H1 (cell line): ENCODE data around the gene AMN. TPM values are rescaled to one million over a fixed set of nuclear protein-coding genes. Genes with fewer than 3 reads are reported as not detected.

Experiments used
- BACH1 ChIP-seq: IDR thresholded peaks from 2 replicates; pipeline ENCODE4 v1.6.1; 2012; ENCODE audit warnings: low read length, improper control_type of control experiment
- BCL11A ChIP-seq, 2 experiments: IDR thresholded peaks; one replicate each; pipeline ENCODE4 v1.6.1; 2011; ENCODE audit warnings: low read depth in 2 of 2, low read length in 2 of 2, mild to moderate bottlenecking in 2 of 2
- CEBPB ChIP-seq: IDR thresholded peaks from 2 replicates; pipeline ENCODE4 v1.6.1; 2012; ENCODE audit warnings: low read depth, low read length
- CHD1 ChIP-seq: IDR thresholded peaks from 2 replicates; pipeline ENCODE4 v1.6.1; 2012; ENCODE audit warnings: low read depth, low read length, improper control_type of control experiment
- CHD2 ChIP-seq: IDR thresholded peaks from 2 replicates; pipeline ENCODE4 v1.6.1; 2012; ENCODE audit warnings: low read length, improper control_type of control experiment
- EP300 ChIP-seq, 2 experiments: IDR thresholded peaks; 1 replicate in 1 of 2; 2 replicates in 1 of 2; pipeline ENCODE4 v1.6.1; 2011 to 2012; ENCODE audit warnings: low read depth in 2 of 2, low read length in 2 of 2, mild to moderate bottlenecking in 2 of 2, borderline replicate concordance in 1 of 2, inconsistent platforms in 1 of 2, moderate library complexity in 1 of 2
- EZH2 ChIP-seq: fragments of 200-600 bp; sonication (generic); IDR thresholded peaks from 2 replicates; pipeline ENCODE4 v1.7.1; 2012; ENCODE audit warnings: low read depth, mild to moderate bottlenecking, moderate library complexity, low read length, inconsistent platforms; ENCODE audit not compliant: severe bottlenecking
- FOSL1 ChIP-seq: IDR thresholded peaks from 2 replicates; pipeline ENCODE4 v1.6.1; 2011; ENCODE audit warnings: mild to moderate bottlenecking, low read depth, low read length, moderate library complexity; ENCODE audit not compliant: insufficient read depth
- HDAC2 ChIP-seq, 2 experiments: fragments of 300-600 bp in 1 of 2; sonication (generic) in 1 of 2; IDR thresholded peaks; 2 replicates each; pipeline ENCODE4 v1.6.1; 2011 to 2012; ENCODE audit warnings: low read depth in 2 of 2, low read length in 2 of 2, mild to moderate bottlenecking in 2 of 2, moderate library complexity in 2 of 2, borderline replicate concordance in 1 of 2, inconsistent platforms in 1 of 2
- HDAC6 ChIP-seq: IDR thresholded peaks from one replicate; pipeline ENCODE4 v1.7.1; 2012; ENCODE audit warnings: low read depth, mild to moderate bottlenecking, inconsistent platforms, low read length, moderate library complexity
- KDM4A ChIP-seq: IDR thresholded peaks from one replicate; pipeline ENCODE4 v1.7.1; 2012; ENCODE audit warnings: low read depth, mild to moderate bottlenecking, moderate library complexity, low read length, inconsistent platforms; ENCODE audit not compliant: severe bottlenecking
- POU5F1 ChIP-seq: IDR thresholded peaks from 2 replicates; pipeline ENCODE4 v1.6.1; 2011; ENCODE audit warnings: low read depth, mild to moderate bottlenecking, low read length, moderate library complexity
- RBBP5 ChIP-seq: IDR thresholded peaks from 2 replicates; pipeline ENCODE4 v1.7.1; 2012; ENCODE audit warnings: low read depth, mild to moderate bottlenecking, inconsistent platforms, low read length, moderate library complexity, borderline replicate concordance
- SIN3A ChIP-seq, 2 experiments: IDR thresholded peaks in 1 of 2; conservative IDR thresholded peaks in 1 of 2; 2 replicates each; pipeline ENCODE4 v1.6.1; 2011 to 2012; ENCODE audit warnings: low read length in 2 of 2, improper control_type of control experiment in 1 of 2, low read depth in 1 of 2, mild to moderate bottlenecking in 1 of 2
- SIX5 ChIP-seq: IDR thresholded peaks from 2 replicates; pipeline ENCODE4 v1.6.1; 2011; ENCODE audit warnings: mild to moderate bottlenecking, low read depth, low read length
- TBP ChIP-seq: IDR thresholded peaks from 2 replicates; pipeline ENCODE4 v1.6.1; 2011; ENCODE audit warnings: low read depth, low read length, improper control_type of control experiment
- TEAD4 ChIP-seq: IDR thresholded peaks from 2 replicates; pipeline ENCODE4 v1.6.1; 2012; ENCODE audit warnings: low read depth, low read length, inconsistent platforms, mixed read lengths
- YY1 ChIP-seq: IDR thresholded peaks from 2 replicates; pipeline ENCODE4 v1.6.1; 2011; ENCODE audit warnings: low read depth, mild to moderate bottlenecking, low read length
- polyA plus RNA-seq, 7 experiments: library from polyadenylated mRNA; depleted of rRNA in 3 of 7; stranded (reverse) in 5 of 7; unstranded in 2 of 7; fragments of >200 nt in 5 of 7; fragments of 200-250 nt in 2 of 7; gene quantifications; 1 replicate in 5 of 7; 2 replicates in 1 of 7; 4 replicates in 1 of 7; pipeline versions ENCODE4 v1.2.1 to v1.2.3, GENCODE V29; 2011 to 2013; ENCODE audit warnings: missing spikeins in 2 of 7, mixed read lengths in 2 of 7
- total RNA-seq: library from RNA; stranded (reverse); fragmentation: NEBNext Ultra II Directional; extraction: Animal tissue kit (Norgen Biotek cat#: 25700); gene quantifications from 2 replicates; pipeline ENCODE4 v1.2.1, GENCODE V29; 2021
- TF ChIP-seq, protein P1 (sequence below): IDR thresholded peaks from 2 replicates; pipeline ENCODE4 v1.6.1; 2012; ENCODE audit warnings: low read length, inconsistent platforms
- TF ChIP-seq, protein P2 (sequence below): IDR thresholded peaks from 2 replicates; pipeline ENCODE4 v1.6.1; 2011; ENCODE audit warnings: low read length, improper control_type of control experiment

The AMN gene
- total and polyA plus RNA-seq, 2 of the 8 experiments (the other 6 are each of a cell fraction or from before 2014, with no cell fraction given), result 0.77 to 1.5 TPM

DNA sequence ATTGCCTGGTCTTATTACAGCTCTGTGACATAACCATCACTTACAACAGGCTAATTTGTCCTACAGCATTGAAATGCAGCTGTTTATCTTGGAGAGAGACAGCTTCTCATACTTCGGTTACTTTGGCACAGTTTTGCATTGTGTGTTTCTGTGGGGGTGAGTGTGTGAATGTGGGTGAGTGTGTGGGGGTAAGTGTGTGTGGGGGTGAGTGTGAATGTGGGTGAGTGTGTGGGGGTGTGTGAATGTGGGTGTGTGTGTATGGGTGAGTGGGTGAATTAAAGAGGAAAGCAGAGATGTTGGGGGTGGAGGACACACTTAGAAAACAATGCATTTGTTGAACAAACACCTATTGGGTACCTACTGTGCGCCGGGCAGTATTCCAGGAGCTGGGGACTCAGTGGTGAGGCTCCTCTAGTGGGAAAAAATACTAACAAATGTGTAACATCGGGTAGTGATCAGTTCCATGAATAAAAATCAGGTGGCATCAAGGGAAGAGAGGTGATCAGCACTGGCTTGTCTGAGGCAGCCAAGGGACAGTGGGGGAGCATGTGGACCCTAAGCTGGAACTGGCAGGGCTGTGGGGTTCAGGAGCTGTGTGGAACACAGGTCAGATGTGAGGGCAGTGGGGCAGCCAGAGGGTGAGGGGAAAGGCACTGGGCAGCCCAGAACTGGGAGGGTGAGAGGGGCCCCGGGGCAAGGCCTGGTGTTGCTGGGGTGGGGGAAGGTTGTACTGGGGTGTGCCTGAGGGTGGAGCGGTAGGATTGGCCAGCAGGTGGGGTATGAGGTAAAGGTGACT, 44.1 kb upstream of the AMN start (continued):
- TF ChIP-seq KDM4A (no peak), CHD1 (no peak), BACH1 (no peak), TBP (no peak), HDAC6 (no peak), BCL11A (IDR thresholded peaks at IDR 0.05; ENCODE audit: low read depth in 2 of 2, low read length in 2 of 2) (no peak), EP300 (IDR thresholded peaks at IDR 0.05; ENCODE audit: borderline replicate concordance in 1 of 2, low read depth in 2 of 2, low read length in 2 of 2) (no peak), SIN3A (conservative IDR thresholded peaks at IDR 0.05 in 1 of 2, IDR thresholded peaks at IDR 0.05 in 1 of 2; ENCODE audit: low read depth in 1 of 2, low read length in 2 of 2) (no peak), EZH2 (no peak), TEAD4 (no peak), SIX5 (no peak), CEBPB (no peak), HDAC2 (IDR thresholded peaks at IDR 0.05; ENCODE audit: borderline replicate concordance in 1 of 2, low read depth in 2 of 2, low read length in 2 of 2) (no peak), CHD2 (no peak), YY1 (no peak), POU5F1 (no peak), FOSL1 (no peak), RBBP5 (no peak)
- TF ChIP-seq, protein P1, sequence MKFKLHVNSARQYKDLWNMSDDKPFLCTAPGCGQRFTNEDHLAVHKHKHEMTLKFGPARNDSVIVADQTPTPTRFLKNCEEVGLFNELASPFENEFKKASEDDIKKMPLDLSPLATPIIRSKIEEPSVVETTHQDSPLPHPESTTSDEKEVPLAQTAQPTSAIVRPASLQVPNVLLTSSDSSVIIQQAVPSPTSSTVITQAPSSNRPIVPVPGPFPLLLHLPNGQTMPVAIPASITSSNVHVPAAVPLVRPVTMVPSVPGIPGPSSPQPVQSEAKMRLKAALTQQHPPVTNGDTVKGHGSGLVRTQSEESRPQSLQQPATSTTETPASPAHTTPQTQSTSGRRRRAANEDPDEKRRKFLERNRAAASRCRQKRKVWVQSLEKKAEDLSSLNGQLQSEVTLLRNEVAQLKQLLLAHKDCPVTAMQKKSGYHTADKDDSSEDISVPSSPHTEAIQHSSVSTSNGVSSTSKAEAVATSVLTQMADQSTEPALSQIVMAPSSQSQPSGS, result no peak
- TF ChIP-seq, protein P2, sequence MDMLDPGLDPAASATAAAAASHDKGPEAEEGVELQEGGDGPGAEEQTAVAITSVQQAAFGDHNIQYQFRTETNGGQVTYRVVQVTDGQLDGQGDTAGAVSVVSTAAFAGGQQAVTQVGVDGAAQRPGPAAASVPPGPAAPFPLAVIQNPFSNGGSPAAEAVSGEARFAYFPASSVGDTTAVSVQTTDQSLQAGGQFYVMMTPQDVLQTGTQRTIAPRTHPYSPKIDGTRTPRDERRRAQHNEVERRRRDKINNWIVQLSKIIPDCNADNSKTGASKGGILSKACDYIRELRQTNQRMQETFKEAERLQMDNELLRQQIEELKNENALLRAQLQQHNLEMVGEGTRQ, result no peak
- TF ChIP-seq, all 59 proteins: peak for 3
